ENCODE data around the gene ANO9. TPM values are rescaled to one million over a fixed set of nuclear protein-coding genes. Genes with fewer than 3 reads are reported as not detected.

Gene ANO9
- total RNA-seq, 1 experiment from 2014 or later: not detected

DNA sequence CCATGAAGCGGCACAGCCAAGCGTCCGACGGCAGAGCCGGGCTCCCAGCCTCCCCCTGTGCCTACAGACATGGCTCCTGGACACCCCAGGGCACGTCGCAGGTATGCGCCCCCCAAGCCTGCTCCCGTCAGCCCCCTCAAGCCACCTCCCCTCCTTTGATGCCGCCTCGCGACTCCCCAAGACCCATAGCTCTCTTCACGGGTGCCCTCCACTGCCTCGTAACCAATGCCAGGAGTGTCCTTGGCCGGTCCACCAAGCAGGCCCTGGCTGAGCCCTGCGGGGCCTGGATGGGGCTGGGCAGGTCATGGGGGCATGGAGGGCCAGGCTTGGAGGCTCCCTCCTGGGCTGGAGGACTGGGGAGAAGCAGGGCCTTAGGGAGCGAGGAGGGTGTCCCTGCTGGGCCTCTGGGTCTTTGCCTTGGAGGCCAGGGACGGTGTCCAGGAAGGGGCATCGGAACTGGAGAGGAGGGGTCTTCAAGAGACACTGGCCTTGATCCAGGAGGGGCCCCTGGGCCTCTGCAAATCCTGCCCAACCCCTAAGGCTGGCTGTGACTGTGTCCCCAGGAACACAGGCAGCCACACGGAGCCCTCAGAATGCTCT lies 9.2 kb downstream of the ANO9 start:
- no peak for DNase-seq (ENCODE audit: low spot score)
- no peaks in the 10 kb centered on the region for H3K4me1 ChIP-seq (ENCODE audit: insufficient read depth, low read length, poor library complexity, severe bottlenecking)
- H3K27ac ChIP-seq (ENCODE audit: low read depth, low read length, poor library complexity, severe bottlenecking): no peak overlapping the region
- no peak for TF ChIP-seq CTCF (conservative IDR thresholded peaks at IDR 0.05; ENCODE audit: low read depth, low read length)
- TF ChIP-seq EZH2 (IDR thresholded peaks at IDR 0.05; ENCODE audit: borderline replicate concordance, low read depth, low read length, poor library complexity, severe bottlenecking): no peak
- H3K4me3 ChIP-seq (ENCODE audit: low read depth, low read length, poor library complexity, severe bottlenecking): no peak overlapping the region
- intact Hi-C loops (cut with micrococcal nuclease; ENCODE audit: unreplicated experiment): no loop called here
- no TSS peak for BruUV-seq (replicated peaks)
- no peaks in the 10 kb centered on the region for H3K36me3 ChIP-seq (ENCODE audit: insufficient read depth, low read length, poor library complexity, severe bottlenecking)
- POLR2A ChIA-PET (ENCODE audit: low non-redundant PET): no interaction called here
- no peaks in the 10 kb centered on the region for H3K27me3 ChIP-seq (replicated peaks; ENCODE audit: insufficient read depth, low read depth, low read length, poor library complexity)
- H3K9me3 ChIP-seq (ENCODE audit: low read depth, low read length, poor library complexity, severe bottlenecking): no peaks in the 10 kb centered on the region
- CTCF ChIA-PET: no interaction called here

GRCh38 chr11:431921-432320 lies 9.9 kb downstream of the ANO9 start:
- no TSS peak for BruUV-seq (replicated peaks)
- ChIA-PET POLR2A (ENCODE audit: low non-redundant PET) (no interaction called here), CTCF (no interaction called here)
- Histone ChIP-seq H3K27ac (ENCODE audit: low read depth, low read length, poor library complexity, severe bottlenecking) (no peak overlapping the region), H3K4me3 (ENCODE audit: low read depth, low read length, poor library complexity, severe bottlenecking) (no peak overlapping the region), H3K27me3 (replicated peaks; ENCODE audit: insufficient read depth, low read depth, low read length, poor library complexity) (no peaks in the 10 kb centered on the region), H3K9me3 (ENCODE audit: low read depth, low read length, poor library complexity, severe bottlenecking) (no peaks in the 10 kb centered on the region), H3K36me3 (ENCODE audit: insufficient read depth, low read length, poor library complexity, severe bottlenecking) (no peaks in the 10 kb centered on the region), H3K4me1 (ENCODE audit: insufficient read depth, low read length, poor library complexity, severe bottlenecking) (no peaks in the 10 kb centered on the region)
- DNase-seq (ENCODE audit: low spot score): no peak
- intact Hi-C loops (cut with micrococcal nuclease; ENCODE audit: unreplicated experiment): no loop called here
- TF ChIP-seq EZH2 (IDR thresholded peaks at IDR 0.05; ENCODE audit: borderline replicate concordance, low read depth, low read length, poor library complexity, severe bottlenecking): no peak
- TF ChIP-seq CTCF (conservative IDR thresholded peaks at IDR 0.05; ENCODE audit: low read depth, low read length): no peak

GRCh38 chr11:429931-430456 lies 11.8 kb downstream of the ANO9 start:
- ChIA-PET CTCF (no interaction called here), POLR2A (ENCODE audit: low non-redundant PET) (no interaction called here)
- TF ChIP-seq EZH2 (IDR thresholded peaks at IDR 0.05; ENCODE audit: borderline replicate concordance, low read depth, low read length, poor library complexity, severe bottlenecking) (no peak), CTCF (conservative IDR thresholded peaks at IDR 0.05; ENCODE audit: low read depth, low read length) (no peak)
- H3K4me1 ChIP-seq (ENCODE audit: insufficient read depth, low read length, poor library complexity, severe bottlenecking): no peaks in the 10 kb centered on the region
- DNase-seq (ENCODE audit: low spot score): no peak
- peaks cover 5% of the 10 kb centered on the region for H3K27me3 ChIP-seq (replicated peaks; ENCODE audit: insufficient read depth, low read depth, low read length, poor library complexity)
- H3K27ac ChIP-seq (ENCODE audit: low read depth, low read length, poor library complexity, severe bottlenecking): no peak overlapping the region
- intact Hi-C loops (cut with micrococcal nuclease; ENCODE audit: unreplicated experiment): no loop called here
- no TSS peak for BruUV-seq (replicated peaks)
- H3K36me3 ChIP-seq (ENCODE audit: insufficient read depth, low read length, poor library complexity, severe bottlenecking): no peaks in the 10 kb centered on the region
- H3K9me3 ChIP-seq (ENCODE audit: low read depth, low read length, poor library complexity, severe bottlenecking): no peaks in the 10 kb centered on the region
- no peak overlapping the region for H3K4me3 ChIP-seq (ENCODE audit: low read depth, low read length, poor library complexity, severe bottlenecking)
